Activated naive CD8-positive, alpha-beta T cell treated with anti-CD3 and anti-CD28 coated beads for 36 hours (primary cell): ENCODE data around the gene LRFN5. TPM values are rescaled to one million over a fixed set of nuclear protein-coding genes. Genes with fewer than 3 reads are reported as not detected.

Experiments used
- DNase-seq: peaks from one replicate; pipeline ENCODE4 v3.0.0; 2021
- H3K27ac Mint-ChIP-seq: one replicate; pipeline ENCODE4 v1.8.0; 2022; ENCODE audit warnings: mild to moderate bottlenecking, moderate library complexity, mixed read lengths
- H3K27me3 Mint-ChIP-seq: one replicate; pipeline ENCODE4 v1.8.0; 2022; ENCODE audit warnings: mild to moderate bottlenecking, mixed read lengths
- H3K36me3 Mint-ChIP-seq: one replicate; pipeline ENCODE4 v1.8.0; 2021; ENCODE audit warnings: mild to moderate bottlenecking, mixed read lengths
- H3K4me1 Mint-ChIP-seq: one replicate; pipeline ENCODE4 v1.8.0; 2021; ENCODE audit warnings: mixed read lengths
- H3K4me3 Mint-ChIP-seq: one replicate; pipeline ENCODE4 v1.8.0; 2022; ENCODE audit warnings: mild to moderate bottlenecking, moderate library complexity, mixed read lengths
- H3K9me3 Mint-ChIP-seq: one replicate; pipeline ENCODE4 v1.8.0; 2022; ENCODE audit warnings: mixed read lengths
- total RNA-seq, 2 experiments: library from RNA; stranded (reverse); gene quantifications; one replicate each; pipeline ENCODE4 v1.2.3, GENCODE V29; 2021

The LRFN5 gene
- total RNA-seq, 2 experiments from 2014 or later = not detected

DNA sequence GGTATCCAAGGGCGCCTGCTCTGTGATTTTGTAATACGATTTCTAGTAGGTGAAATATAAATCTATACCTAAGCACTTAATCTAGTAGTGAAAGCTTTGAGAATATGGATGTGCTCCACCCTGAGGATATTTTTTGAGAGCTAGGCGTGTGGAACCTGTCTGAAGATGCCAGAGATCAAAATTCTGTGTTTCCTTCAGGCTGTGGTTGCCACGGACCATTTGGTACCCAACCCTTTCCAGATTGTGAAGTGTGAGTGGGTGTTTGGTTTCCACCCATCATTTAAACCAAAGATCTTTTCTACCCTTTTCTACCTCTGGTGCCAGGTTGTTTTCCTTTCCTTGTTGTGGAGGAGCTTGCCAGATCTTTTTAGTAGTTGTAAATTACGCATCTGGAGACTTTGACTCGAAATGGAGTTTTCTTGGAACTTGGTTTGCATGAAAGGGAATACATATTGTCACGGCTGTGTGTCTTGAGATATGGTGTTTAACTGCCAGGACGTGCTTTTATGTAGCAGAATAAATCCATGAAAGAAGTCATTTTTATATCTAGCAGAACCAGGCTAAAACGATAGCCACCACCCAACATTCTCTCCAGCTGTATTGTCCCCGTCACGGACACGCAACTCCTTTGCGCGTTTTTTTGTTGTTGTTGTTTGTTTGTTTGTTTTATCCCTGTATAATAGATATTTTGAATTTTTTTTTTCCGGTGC lies 2.2 kb downstream of the LRFN5 start:
- Mint-ChIP-seq H3K27ac (no peak overlapping the region), H3K9me3 (no peaks in the 10 kb centered on the region), H3K36me3 (no peaks in the 10 kb centered on the region), H3K4me1 (peaks cover 28% of the 10 kb centered on the region), H3K4me3 (no peak overlapping the region), H3K27me3 (peaks cover 83% of the 10 kb centered on the region)
- no peak for DNase-seq

DNA sequence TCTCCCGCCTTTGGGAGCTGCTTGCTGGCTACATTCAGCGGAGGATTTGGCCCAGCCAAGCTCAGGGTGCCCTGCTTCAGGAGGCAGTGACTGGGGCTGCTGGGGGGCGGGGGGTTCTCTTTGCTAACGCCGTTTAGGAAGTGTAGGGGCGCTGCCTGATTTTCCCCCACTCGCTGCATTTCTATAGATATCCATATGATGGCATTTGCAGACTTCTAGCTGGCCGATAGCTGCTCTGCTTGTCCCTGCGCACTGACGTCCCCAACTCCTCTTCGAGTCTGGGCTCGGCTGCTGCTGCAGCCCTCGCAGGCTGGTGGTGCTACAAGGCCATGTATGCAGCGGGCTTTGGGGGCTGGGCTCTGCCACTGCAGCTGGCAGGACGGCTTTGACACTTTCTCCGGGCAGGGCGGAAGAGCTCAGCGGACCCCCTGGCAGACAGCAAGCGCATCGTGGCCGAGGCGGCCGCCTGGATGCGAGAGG lies 3.1 kb downstream of the LRFN5 start:
- Mint-ChIP-seq H3K4me1 (peaks cover 28% of the 10 kb centered on the region), H3K9me3 (no peaks in the 10 kb centered on the region), H3K27ac (no peak overlapping the region), H3K27me3 (peaks cover 80% of the 10 kb centered on the region), H3K36me3 (no peaks in the 10 kb centered on the region), H3K4me3 (no peak overlapping the region)
- DNase-seq = peak; percentile 19

DNA sequence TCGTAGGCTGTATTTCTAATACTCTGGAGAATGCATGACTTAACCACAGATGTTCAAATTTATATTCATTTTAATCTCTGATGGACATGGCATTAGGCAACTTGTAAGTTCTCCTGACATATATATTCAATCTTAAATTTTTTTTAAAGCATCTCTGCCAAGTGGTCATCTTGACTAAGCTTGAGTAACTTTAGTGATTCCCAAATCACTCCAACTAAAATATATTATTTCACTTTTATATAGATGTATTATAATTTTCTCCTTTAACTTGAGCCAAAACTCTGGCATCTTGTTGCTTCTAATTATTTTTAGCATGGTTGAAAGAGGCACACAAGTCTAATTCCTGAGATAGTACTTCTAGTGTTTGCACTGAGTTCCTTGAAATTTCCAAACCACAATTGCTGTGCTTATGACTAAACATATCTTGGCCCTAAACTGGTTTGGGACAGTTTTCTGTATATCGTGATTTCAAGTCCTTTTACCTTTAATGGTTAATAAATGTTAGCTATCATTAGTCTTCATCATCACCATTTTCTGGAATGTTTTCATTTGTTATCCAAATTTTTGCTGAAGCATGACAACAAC lies 8.4 kb downstream of the LRFN5 start:
- Mint-ChIP-seq H3K36me3 (no peaks in the 10 kb centered on the region), H3K27me3 (peaks cover 34% of the 10 kb centered on the region), H3K4me1 (no peaks in the 10 kb centered on the region), H3K9me3 (no peaks in the 10 kb centered on the region), H3K4me3 (no peak overlapping the region), H3K27ac (no peak overlapping the region)
- DNase-seq = no peak

DNA sequence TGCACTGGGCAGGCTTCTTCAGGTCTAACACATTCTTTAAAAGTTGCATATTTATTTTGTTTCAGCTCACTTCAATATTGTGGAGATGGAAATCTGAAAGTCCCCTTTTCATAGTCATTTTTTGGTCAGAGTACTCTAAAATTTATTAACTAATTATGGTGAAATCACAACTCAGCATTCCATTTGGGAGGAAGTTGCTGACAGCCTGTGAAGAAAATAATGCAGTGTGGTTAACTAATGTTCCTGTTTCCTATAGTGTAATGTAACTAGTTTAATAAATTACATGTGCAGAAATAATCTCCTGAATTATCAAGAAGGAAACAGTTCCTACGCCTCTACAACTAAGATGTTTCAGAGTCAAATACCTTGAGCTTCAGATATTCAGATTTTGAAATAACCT lies 17.1 kb downstream of the LRFN5 start:
- DNase-seq = no peak
- no peaks in the 10 kb centered on the region for H3K36me3 Mint-ChIP-seq
- H3K27me3 Mint-ChIP-seq = peaks cover 9% of the 10 kb centered on the region
- no peaks in the 10 kb centered on the region for H3K9me3 Mint-ChIP-seq
- no peaks in the 10 kb centered on the region for H3K4me1 Mint-ChIP-seq
- no peak overlapping the region for H3K27ac Mint-ChIP-seq
- no peak overlapping the region for H3K4me3 Mint-ChIP-seq

DNA sequence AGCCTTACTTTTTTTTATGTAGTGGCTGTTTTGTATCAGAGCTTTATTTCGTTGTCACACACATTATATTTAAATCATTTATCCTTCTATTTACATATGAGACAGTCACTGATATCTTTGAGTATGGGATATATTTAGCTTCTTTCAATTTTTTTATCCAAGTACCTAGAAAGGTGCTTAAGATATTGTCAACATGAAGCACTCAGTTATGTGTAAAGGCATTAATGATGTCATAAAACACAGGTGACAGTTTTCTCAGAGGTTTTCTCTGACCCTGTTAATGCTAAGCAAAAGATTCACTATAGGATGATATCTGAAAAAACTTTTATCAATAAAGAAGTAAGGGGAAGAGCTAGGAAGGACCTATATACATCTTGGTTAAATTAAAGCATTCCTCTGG lies 23.2 kb downstream of the LRFN5 start:
- H3K4me3 Mint-ChIP-seq = no peak overlapping the region
- peaks cover 8% of the 10 kb centered on the region for H3K27me3 Mint-ChIP-seq
- no peaks in the 10 kb centered on the region for H3K36me3 Mint-ChIP-seq
- H3K4me1 Mint-ChIP-seq = no peaks in the 10 kb centered on the region
- DNase-seq = no peak
- H3K27ac Mint-ChIP-seq = no peak overlapping the region
- H3K9me3 Mint-ChIP-seq = no peaks in the 10 kb centered on the region

DNA sequence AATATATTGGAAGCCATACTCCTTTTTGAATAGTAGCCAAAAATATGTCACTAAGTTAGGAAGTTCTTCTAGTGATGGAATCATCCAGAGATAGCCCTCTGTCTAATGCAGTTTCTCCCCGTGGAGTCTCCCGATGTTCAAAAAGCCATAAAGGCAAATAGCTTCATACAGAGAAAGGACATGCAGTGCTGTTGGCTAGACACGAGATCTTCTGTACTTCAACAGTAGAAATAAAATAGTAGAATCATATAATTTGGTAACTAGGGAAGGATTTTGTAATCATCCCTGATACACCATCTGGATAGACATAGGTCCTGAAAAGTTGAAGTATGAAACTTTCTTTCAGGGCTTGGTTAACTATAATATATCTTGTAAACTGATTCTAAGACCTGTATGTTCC lies 27.6 kb downstream of the LRFN5 start:
- Mint-ChIP-seq H3K27me3 (peaks cover 4% of the 10 kb centered on the region), H3K27ac (no peak overlapping the region), H3K36me3 (no peaks in the 10 kb centered on the region), H3K4me3 (no peak overlapping the region), H3K9me3 (no peaks in the 10 kb centered on the region), H3K4me1 (no peaks in the 10 kb centered on the region)
- DNase-seq = no peak

DNA sequence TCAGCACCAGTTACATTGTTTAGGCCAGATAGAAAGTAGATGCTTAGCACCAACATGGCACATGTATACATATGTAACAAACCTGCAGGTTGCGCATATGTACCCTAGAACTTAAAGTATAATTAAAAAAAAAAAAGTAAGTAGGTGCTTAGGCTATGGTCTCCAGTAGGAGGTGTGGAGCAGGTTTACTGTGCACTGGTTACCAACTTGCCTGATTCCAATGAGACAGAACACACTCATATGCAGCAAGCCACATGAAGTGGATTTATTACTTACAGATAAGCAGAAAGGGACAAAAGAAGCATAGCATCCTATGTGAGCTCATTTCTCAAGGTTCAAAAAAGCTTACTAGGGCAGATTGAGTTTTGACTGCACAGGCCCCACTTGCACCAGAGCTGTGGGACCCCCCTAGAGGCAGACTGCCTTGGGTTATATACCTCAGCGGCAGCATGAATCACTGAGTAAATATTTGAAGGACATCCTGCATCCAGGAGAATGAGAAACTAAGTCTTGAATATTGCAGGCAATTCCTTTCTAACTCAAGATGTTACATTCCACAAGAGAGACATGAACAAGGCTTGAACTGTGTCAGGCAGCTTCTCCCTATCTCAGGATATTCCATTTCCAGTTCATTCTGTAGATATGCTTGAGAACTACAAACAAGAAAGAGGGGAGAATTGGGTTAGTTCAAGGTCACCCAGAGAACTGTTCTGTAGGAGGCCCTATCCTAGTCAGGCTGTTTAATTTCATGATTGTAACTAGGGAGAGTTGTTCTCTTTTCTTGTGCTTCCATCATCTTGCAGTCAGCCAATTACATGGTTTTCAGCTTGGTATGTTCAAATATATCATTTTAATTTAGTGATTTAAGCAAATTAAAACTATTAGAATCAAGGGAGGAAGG lies 30.1 kb downstream of the LRFN5 start:
- H3K9me3 Mint-ChIP-seq = no peaks in the 10 kb centered on the region
- no peaks in the 10 kb centered on the region for H3K27me3 Mint-ChIP-seq
- H3K27ac Mint-ChIP-seq = no peak overlapping the region
- no peaks in the 10 kb centered on the region for H3K36me3 Mint-ChIP-seq
- H3K4me3 Mint-ChIP-seq = no peak overlapping the region
- H3K4me1 Mint-ChIP-seq = no peaks in the 10 kb centered on the region
- no peak for DNase-seq

DNA sequence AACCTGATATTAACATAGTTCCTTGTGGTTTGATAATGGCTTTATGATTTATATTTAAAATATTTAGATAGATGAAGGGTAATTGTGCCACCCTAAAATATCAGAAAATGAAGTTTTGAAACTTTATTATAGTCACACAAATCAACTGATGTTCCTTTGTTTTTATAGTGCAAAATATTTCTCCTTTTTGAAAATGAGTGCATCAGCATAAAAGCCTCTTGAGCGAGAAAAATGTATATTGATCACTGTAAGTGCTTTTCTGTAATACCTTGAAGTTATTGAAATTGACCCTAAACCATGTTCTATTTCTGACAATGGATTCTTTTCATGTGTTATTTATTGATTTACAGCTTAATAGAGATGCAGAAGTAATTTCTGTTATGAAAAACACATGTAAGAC lies 35.0 kb downstream of the LRFN5 start:
- Mint-ChIP-seq H3K4me1 (no peaks in the 10 kb centered on the region), H3K27me3 (no peaks in the 10 kb centered on the region), H3K36me3 (no peaks in the 10 kb centered on the region), H3K27ac (no peak overlapping the region), H3K4me3 (no peak overlapping the region), H3K9me3 (no peaks in the 10 kb centered on the region)
- no peak for DNase-seq

DNA sequence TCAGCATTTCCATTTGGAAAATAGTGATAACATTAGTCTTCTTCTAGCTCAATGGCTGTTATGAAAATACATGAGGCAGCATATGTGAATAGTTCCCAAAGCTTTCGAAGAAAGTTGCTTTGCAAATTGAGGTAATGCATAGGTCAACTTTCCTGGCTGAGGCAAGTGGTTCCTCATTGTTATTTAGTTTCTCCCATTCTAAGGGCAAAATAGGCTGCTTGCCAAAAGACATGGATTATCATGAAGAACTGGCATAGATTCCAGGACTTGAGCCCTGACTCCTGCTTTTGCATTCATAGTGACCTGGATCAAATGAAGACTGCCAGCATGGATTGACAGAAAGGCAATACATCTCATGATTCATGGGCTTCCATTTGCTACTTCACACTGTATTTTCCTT lies 35.7 kb downstream of the LRFN5 start:
- Mint-ChIP-seq H3K4me1 (no peaks in the 10 kb centered on the region), H3K4me3 (no peak overlapping the region), H3K27me3 (no peaks in the 10 kb centered on the region), H3K9me3 (no peaks in the 10 kb centered on the region), H3K27ac (no peak overlapping the region), H3K36me3 (no peaks in the 10 kb centered on the region)
- DNase-seq = no peak

DNA sequence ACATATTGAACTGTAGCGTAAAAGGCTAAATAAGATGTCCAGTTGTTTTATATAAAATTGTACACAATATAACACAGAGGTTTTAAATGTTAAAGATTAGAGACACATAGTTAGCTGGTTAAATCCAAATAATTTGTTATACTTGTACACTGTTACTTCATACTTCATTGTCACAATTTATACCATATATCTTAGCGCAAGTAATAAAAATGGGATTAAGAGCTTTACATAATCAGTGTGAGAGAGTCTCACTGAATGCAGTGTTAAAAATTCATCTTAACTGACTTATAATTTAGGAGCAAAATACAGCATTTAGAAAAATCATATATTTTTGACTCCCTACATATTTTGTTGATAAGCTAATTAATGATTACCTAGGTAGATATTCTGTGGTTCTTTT lies 36.1 kb downstream of the LRFN5 start:
- Mint-ChIP-seq H3K9me3 (no peaks in the 10 kb centered on the region), H3K36me3 (no peaks in the 10 kb centered on the region), H3K4me1 (no peaks in the 10 kb centered on the region), H3K27me3 (no peaks in the 10 kb centered on the region), H3K27ac (no peak overlapping the region), H3K4me3 (no peak overlapping the region)
- DNase-seq = no peak

DNA sequence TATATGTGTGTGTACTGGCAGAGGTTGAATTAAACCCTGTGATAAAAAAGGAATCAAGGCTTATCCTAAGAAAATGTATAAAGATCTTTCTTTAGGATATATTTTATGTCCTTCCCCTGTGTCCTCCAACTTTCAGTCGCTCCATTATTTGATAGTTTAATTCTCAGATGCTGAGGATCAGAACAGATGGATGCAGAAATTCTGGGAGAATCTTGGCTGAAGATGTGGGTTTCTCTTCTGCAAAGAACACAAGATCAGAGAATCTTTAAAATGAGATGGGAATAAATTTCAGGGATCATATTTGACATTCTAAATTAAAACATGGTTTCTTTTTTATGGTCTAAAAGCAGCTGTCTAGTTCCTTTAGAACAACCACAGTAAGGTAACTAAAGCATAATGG lies 37.9 kb downstream of the LRFN5 start:
- Mint-ChIP-seq H3K9me3 (no peaks in the 10 kb centered on the region), H3K27me3 (no peaks in the 10 kb centered on the region), H3K4me3 (no peak overlapping the region), H3K4me1 (no peaks in the 10 kb centered on the region), H3K36me3 (no peaks in the 10 kb centered on the region), H3K27ac (no peak overlapping the region)
- DNase-seq = no peak

DNA sequence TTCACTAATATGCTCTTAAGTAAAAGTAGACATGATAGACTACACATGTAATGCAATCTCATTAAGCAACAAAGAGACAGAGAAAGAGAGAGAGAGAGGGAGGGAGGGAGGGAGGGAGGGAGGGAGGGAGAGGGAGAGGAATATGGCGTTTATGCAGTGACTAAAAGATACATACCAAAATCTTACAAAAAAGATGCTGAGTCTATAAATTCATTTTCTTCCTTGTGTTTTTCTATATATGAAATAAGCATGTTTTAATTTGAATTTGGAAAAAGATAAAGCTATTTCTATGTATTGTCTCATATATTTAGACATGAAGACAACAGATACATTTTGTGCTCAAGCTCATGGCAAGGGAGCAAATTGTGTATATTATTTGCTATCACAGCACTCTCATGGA lies 44.1 kb downstream of the LRFN5 start:
- no peaks in the 10 kb centered on the region for H3K4me1 Mint-ChIP-seq
- H3K9me3 Mint-ChIP-seq = no peaks in the 10 kb centered on the region
- H3K27ac Mint-ChIP-seq = no peak overlapping the region
- no peak for DNase-seq
- no peaks in the 10 kb centered on the region for H3K27me3 Mint-ChIP-seq
- no peak overlapping the region for H3K4me3 Mint-ChIP-seq
- H3K36me3 Mint-ChIP-seq = no peaks in the 10 kb centered on the region

DNA sequence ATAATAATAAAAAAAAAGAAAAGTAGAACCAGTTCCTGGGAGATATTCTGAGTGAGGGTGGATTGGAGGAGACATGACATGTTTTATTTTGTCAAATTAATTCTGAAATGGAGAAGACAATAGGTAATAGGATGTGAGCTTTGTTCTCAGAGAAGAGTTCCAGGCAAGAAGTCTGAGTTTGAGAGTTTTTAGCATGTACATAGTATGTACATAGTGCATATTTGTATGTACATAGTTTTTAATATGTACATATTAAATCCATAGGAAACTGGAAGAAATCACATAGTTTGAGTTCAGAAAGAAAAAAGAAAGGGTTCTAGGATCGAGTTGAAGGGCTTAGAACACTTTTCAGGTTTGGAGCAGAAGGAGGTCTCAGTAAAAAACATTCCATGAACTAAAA lies 47.5 kb downstream of the LRFN5 start:
- no peaks in the 10 kb centered on the region for H3K36me3 Mint-ChIP-seq
- no peaks in the 10 kb centered on the region for H3K27me3 Mint-ChIP-seq
- no peak overlapping the region for H3K4me3 Mint-ChIP-seq
- H3K9me3 Mint-ChIP-seq = no peaks in the 10 kb centered on the region
- H3K27ac Mint-ChIP-seq = no peak overlapping the region
- H3K4me1 Mint-ChIP-seq = no peaks in the 10 kb centered on the region
- no peak for DNase-seq

DNA sequence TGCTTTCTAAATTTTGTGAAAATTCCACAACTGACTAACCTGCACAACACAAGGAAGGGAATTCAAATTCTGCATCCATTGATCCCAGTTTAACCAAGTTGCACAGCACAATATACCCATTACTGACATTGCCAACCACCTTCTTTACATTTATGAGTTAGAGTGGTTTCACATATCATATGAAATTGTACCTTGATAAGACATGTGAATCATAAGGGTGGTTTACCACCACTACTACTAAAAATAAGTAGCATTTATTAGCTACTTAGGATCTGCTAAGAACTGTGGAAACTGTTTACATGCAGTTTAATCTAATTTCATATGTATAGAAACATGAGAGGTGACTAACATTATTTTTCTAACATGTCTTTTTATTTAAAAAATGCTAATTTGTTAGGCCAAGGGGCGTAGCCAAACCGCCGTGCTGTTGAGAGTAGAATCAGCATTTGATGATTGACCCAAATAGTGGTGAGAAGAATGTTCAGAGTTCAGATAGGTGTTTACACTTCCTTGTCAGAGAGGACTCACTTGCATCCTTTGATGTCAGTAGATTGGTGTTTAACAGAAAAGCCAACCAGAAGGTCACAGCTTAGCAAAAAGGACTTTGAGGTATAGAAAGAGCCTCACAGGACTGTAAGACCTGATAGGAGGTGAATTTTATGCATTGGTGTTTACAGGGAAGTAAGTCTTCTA lies 56.2 kb downstream of the LRFN5 start:
- H3K27ac Mint-ChIP-seq = no peak overlapping the region
- peaks cover 2% of the 10 kb centered on the region for H3K9me3 Mint-ChIP-seq
- H3K4me1 Mint-ChIP-seq = no peaks in the 10 kb centered on the region
- no peaks in the 10 kb centered on the region for H3K36me3 Mint-ChIP-seq
- DNase-seq = no peak
- no peak overlapping the region for H3K4me3 Mint-ChIP-seq
- H3K27me3 Mint-ChIP-seq = no peaks in the 10 kb centered on the region

DNA sequence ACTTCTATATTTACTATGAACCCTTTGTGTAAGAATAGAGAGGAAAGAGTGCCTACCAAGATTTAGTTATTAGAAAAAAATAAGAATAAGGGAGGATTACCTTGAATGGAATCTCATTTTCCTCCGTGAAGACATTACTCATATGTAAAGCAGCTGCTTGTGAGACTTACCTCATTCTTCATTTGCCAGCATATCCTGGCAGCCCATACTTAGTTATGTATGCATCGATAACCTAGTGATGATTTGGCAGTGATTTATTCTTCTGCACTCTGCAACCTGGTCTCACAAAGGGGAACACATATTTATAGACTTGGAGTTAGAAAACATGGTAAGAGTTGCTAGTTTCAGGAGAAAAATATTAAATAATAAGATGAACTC lies 56.8 kb downstream of the LRFN5 start:
- no peak for DNase-seq
- H3K27ac Mint-ChIP-seq = no peak overlapping the region
- H3K9me3 Mint-ChIP-seq = peaks cover 2% of the 10 kb centered on the region
- H3K36me3 Mint-ChIP-seq = no peaks in the 10 kb centered on the region
- no peaks in the 10 kb centered on the region for H3K4me1 Mint-ChIP-seq
- H3K4me3 Mint-ChIP-seq = no peak overlapping the region
- H3K27me3 Mint-ChIP-seq = no peaks in the 10 kb centered on the region
